Neural cell (in vitro differentiated cells): Measurements from ENCODE around the gene LYPLA2.
"Not testable (repeated sequence)": the region's sequence is repeated elsewhere in the genome, so short reads cannot be mapped to it uniquely, and the experiment has no call there.

Source experiments
- EP300 ChIP-seq: fragments of 450-650 bp; conservative IDR thresholded peaks from 2 replicates; pipeline ENCODE4 v1.6.1; 2014; ENCODE audit warnings: antibody characterized with exemption, mild to moderate bottlenecking, moderate library complexity; ENCODE audit not compliant: poor library complexity, severe bottlenecking
- EZH2 ChIP-seq: fragments of 200-600, 300-800 bp; shearing (Covaris generic), sonication (generic); IDR thresholded peaks from 2 replicates; pipeline ENCODE4 v1.6.1; 2014; ENCODE audit warnings: antibody characterized with exemption, low read length, borderline replicate concordance, mild to moderate bottlenecking; ENCODE audit not compliant: insufficient read depth, poor library complexity, severe bottlenecking
- POLR2AphosphoS5 ChIP-seq: IDR thresholded peaks from 2 replicates; pipeline ENCODE4 v1.6.1; 2012
- RAD21 ChIP-seq: fragments of 450-650 bp; conservative IDR thresholded peaks from 2 replicates; pipeline ENCODE4 v1.6.1; 2014; ENCODE audit warnings: antibody characterized with exemption, mild to moderate bottlenecking, moderate library complexity
- SMC3 ChIP-seq: fragments of 450-650 bp; conservative IDR thresholded peaks from 2 replicates; pipeline ENCODE4 v1.6.1; 2014; ENCODE audit warnings: antibody characterized with exemption, mild to moderate bottlenecking, moderate library complexity; ENCODE audit not compliant: poor library complexity
- TAF1 ChIP-seq: IDR thresholded peaks from 2 replicates; pipeline ENCODE4 v1.6.1; 2012; ENCODE audit warnings: low read depth
- TF ChIP-seq, protein P1 (sequence below): fragments of 450-650 bp; IDR thresholded peaks from 2 replicates; pipeline ENCODE4 v1.5.1; 2014; ENCODE audit warnings: antibody characterized with exemption, mild to moderate bottlenecking, moderate library complexity; ENCODE audit not compliant: poor library complexity, severe bottlenecking
- TF ChIP-seq, protein P2 (sequence below): IDR thresholded peaks from 2 replicates; pipeline ENCODE4 v1.6.1; 2012; ENCODE audit warnings: borderline replicate concordance

DNA sequence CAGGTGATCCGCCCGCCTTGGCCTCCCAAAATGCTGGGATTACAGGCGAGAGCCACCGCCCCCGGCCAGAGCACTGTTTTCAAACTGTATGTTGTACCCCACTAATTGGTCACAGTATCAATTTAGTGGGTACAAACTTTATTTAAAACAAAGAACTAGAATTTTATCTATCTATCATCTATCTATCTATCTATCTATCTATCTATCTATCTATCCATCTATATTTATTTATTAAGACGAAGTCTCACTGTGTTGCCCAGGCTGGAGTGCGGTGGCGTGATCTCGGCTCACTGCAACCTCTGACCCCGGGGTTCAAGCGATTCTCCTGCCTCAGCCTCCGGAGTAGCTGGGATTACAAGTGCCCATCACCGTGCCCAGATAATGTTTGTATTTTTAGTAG lies 35.6 kb downstream of the LYPLA2 start:
- not testable (repeated sequence) for TF ChIP-seq EZH2, SMC3, TAF1, POLR2AphosphoS5, EP300, RAD21
- TF ChIP-seq, protein P1, sequence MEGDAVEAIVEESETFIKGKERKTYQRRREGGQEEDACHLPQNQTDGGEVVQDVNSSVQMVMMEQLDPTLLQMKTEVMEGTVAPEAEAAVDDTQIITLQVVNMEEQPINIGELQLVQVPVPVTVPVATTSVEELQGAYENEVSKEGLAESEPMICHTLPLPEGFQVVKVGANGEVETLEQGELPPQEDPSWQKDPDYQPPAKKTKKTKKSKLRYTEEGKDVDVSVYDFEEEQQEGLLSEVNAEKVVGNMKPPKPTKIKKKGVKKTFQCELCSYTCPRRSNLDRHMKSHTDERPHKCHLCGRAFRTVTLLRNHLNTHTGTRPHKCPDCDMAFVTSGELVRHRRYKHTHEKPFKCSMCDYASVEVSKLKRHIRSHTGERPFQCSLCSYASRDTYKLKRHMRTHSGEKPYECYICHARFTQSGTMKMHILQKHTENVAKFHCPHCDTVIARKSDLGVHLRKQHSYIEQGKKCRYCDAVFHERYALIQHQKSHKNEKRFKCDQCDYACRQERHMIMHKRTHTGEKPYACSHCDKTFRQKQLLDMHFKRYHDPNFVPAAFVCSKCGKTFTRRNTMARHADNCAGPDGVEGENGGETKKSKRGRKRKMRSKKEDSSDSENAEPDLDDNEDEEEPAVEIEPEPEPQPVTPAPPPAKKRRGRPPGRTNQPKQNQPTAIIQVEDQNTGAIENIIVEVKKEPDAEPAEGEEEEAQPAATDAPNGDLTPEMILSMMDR = not testable (repeated sequence)
- TF ChIP-seq, protein P2, sequence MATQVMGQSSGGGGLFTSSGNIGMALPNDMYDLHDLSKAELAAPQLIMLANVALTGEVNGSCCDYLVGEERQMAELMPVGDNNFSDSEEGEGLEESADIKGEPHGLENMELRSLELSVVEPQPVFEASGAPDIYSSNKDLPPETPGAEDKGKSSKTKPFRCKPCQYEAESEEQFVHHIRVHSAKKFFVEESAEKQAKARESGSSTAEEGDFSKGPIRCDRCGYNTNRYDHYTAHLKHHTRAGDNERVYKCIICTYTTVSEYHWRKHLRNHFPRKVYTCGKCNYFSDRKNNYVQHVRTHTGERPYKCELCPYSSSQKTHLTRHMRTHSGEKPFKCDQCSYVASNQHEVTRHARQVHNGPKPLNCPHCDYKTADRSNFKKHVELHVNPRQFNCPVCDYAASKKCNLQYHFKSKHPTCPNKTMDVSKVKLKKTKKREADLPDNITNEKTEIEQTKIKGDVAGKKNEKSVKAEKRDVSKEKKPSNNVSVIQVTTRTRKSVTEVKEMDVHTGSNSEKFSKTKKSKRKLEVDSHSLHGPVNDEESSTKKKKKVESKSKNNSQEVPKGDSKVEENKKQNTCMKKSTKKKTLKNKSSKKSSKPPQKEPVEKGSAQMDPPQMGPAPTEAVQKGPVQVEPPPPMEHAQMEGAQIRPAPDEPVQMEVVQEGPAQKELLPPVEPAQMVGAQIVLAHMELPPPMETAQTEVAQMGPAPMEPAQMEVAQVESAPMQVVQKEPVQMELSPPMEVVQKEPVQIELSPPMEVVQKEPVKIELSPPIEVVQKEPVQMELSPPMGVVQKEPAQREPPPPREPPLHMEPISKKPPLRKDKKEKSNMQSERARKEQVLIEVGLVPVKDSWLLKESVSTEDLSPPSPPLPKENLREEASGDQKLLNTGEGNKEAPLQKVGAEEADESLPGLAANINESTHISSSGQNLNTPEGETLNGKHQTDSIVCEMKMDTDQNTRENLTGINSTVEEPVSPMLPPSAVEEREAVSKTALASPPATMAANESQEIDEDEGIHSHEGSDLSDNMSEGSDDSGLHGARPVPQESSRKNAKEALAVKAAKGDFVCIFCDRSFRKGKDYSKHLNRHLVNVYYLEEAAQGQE = not testable (repeated sequence)
